WERI-Rb-1 (cell line): ENCODE data around the gene RGS6.
"Not testable (repeated sequence)": the region's sequence is repeated elsewhere in the genome, so short reads cannot be mapped to it uniquely, and the experiment has no call there.

Experiments used
- DNase-seq: peaks from one replicate; pipeline ENCODE4 v3.0.0-alpha.2; 2020
- H3K27ac ChIP-seq: fragments of 250-450 bp; sonication (Bioruptor Pico); 2 replicates; pipeline ENCODE4 v1.5.1; 2020; ENCODE audit warnings: mild to moderate bottlenecking, moderate library complexity
- H3K27me3 ChIP-seq: fragments of 250-450 bp; sonication (Bioruptor Pico); 2 replicates; pipeline ENCODE4 v1.5.1; 2021; ENCODE audit warnings: mild to moderate bottlenecking, low read depth, moderate library complexity; ENCODE audit not compliant: insufficient read depth, severe bottlenecking
- H3K36me3 ChIP-seq: fragments of 250-450 bp; sonication (Bioruptor Pico); 2 replicates; pipeline ENCODE4 v1.5.1; 2020; ENCODE audit warnings: mild to moderate bottlenecking, moderate library complexity
- H3K4me3 ChIP-seq: 2 replicates; pipeline ENCODE4 v1.5.1; 2011; ENCODE audit warnings: low read depth, mild to moderate bottlenecking, control low read depth, low read length
- H3K9me3 ChIP-seq: fragments of 250-450 bp; sonication (Bioruptor Pico); 2 replicates; pipeline ENCODE4 v1.5.1; 2021; ENCODE audit warnings: mild to moderate bottlenecking, moderate library complexity; ENCODE audit not compliant: severe bottlenecking
- CTCF ChIP-seq: IDR thresholded peaks from 2 replicates; pipeline ENCODE4 v1.5.1; 2011; ENCODE audit warnings: low read depth, mild to moderate bottlenecking, control low read depth, inconsistent platforms, low read length

RGS6 gene

GRCh38 chr14:71932229-71932981, at the start of gene RGS6:
Gene RGS6, plus strand, starts transcription at chr14:71932429.
- H3K9me3 ChIP-seq, result no peaks in the 10 kb centered on the region
- peak; percentile 59 for DNase-seq
- H3K4me3 ChIP-seq, result peak within 1 kb of the TSS; percentile 61
- H3K36me3 ChIP-seq, result no peaks in the 10 kb centered on the region
- peak; percentile 73 for TF ChIP-seq CTCF
- H3K27ac ChIP-seq, result no peak within 1 kb of the TSS
- peaks cover 24% of the 10 kb centered on the region for H3K27me3 ChIP-seq

GRCh38 chr14:71883094-71883493, 49.1 kb upstream of the RGS6 start:
- Histone ChIP-seq H3K27ac (no peak overlapping the region), H3K9me3 (peaks cover 13% of the 10 kb centered on the region), H3K4me3 (no peak overlapping the region), H3K36me3 (no peaks in the 10 kb centered on the region), H3K27me3 (no peaks in the 10 kb centered on the region)
- no peak for DNase-seq
- no peak for TF ChIP-seq CTCF

- H3K36me3 ChIP-seq, result no peaks in the 10 kb centered on the region
- no peak overlapping the region for H3K4me3 ChIP-seq
- H3K27me3 ChIP-seq, result no peaks in the 10 kb centered on the region
- peaks cover 7% of the 10 kb centered on the region for H3K9me3 ChIP-seq
- no peak overlapping the region for H3K27ac ChIP-seq
- no peak for DNase-seq
- TF ChIP-seq CTCF, result no peak
Measured at GRCh38 chr14:71885301-71885700, 46.9 kb upstream of the RGS6 start.

- DNase-seq, H3K4me3 ChIP-seq, H3K27me3 ChIP-seq, H3K27ac ChIP-seq, H3K9me3 ChIP-seq, H3K36me3 ChIP-seq: not testable (repeated sequence)
Measured at GRCh38 chr14:71887802-71888201, 44.4 kb upstream of the RGS6 start.

GRCh38 chr14:71890541-71890940, 41.7 kb upstream of the RGS6 start:
- DNase-seq, result no peak
- Histone ChIP-seq H3K27me3 (no peaks in the 10 kb centered on the region), H3K9me3 (peaks cover 7% of the 10 kb centered on the region), H3K4me3 (no peak overlapping the region), H3K27ac (no peak overlapping the region), H3K36me3 (no peaks in the 10 kb centered on the region)
- no peak for TF ChIP-seq CTCF

- Histone ChIP-seq H3K36me3 (no peaks in the 10 kb centered on the region), H3K27ac (no peak overlapping the region), H3K4me3 (no peak overlapping the region), H3K27me3 (no peaks in the 10 kb centered on the region), H3K9me3 (peaks cover 7% of the 10 kb centered on the region)
- DNase-seq, result no peak
- no peak for TF ChIP-seq CTCF
Measured at GRCh38 chr14:71891185-71891584, 41.0 kb upstream of the RGS6 start.
